Mesothelial cell of epicardium (in vitro differentiated cells): Measurements from ENCODE around the gene C19orf38. TPM values are rescaled to one million over a fixed set of nuclear protein-coding genes. Genes with fewer than 3 reads are reported as not detected.
A peak's percentile ranks its signal among the peaks of the same experiment; 100 is the strongest.

Experiments used
- DNase-seq, 2 experiments: peaks; one replicate each; pipeline ENCODE4 v3.0.0; 2021; ENCODE audit warnings: low spot score in 2 of 2; ENCODE audit not compliant: unreplicated experiment in 2 of 2
- H3K27ac Mint-ChIP-seq: 2 replicates; pipeline ENCODE4 v1.8.0; 2021; ENCODE audit warnings: mixed read lengths
- H3K27me3 Mint-ChIP-seq: 2 replicates; pipeline ENCODE4 v1.8.0; 2021; ENCODE audit warnings: low read depth, mixed read lengths
- H3K36me3 Mint-ChIP-seq: 2 replicates; pipeline ENCODE4 v1.8.0; 2021; ENCODE audit warnings: mixed read lengths
- H3K4me1 Mint-ChIP-seq: 2 replicates; pipeline ENCODE4 v1.8.0; 2021; ENCODE audit warnings: mixed read lengths
- H3K4me3 Mint-ChIP-seq: 2 replicates; pipeline ENCODE4 v1.8.0; 2021; ENCODE audit warnings: mild to moderate bottlenecking, moderate library complexity, mixed read lengths
- H3K9me3 Mint-ChIP-seq: 2 replicates; pipeline ENCODE4 v1.8.0; 2021; ENCODE audit warnings: mixed read lengths
- CTCF ChIP-seq: fragments of 200-600 bp; sonication (generic); IDR thresholded peaks from one replicate; pipeline ENCODE4 v1.5.0; 2021; ENCODE audit warnings: antibody characterized with exemption; ENCODE audit not compliant: unreplicated experiment
- total RNA-seq: library from RNA; stranded (reverse); gene quantifications from 3 replicates; pipeline ENCODE4 v1.2.1, GENCODE V29; 2021

The C19orf38 gene
- total RNA-seq, 1 donor from 2014 or later: 2.3 TPM

DNA sequence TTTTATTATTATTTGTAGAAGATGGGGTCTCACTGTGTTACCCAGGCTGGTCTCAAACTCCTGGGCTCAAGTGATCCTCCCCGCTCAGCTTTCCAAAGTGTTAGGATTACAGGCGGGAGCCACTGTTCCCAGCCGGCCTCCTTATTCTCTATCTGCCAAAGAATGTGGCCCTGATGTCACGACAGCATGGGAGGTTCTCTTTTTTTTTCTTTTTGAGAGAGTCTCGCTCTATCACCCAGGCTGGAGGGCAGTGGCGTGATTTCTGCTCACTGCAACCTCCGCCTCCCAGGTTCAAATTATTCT lies 46.6 kb downstream of the C19orf38 start:
- TF ChIP-seq CTCF: no peak
- no peaks in the 10 kb centered on the region for H3K9me3 Mint-ChIP-seq
- no peak overlapping the region for H3K4me3 Mint-ChIP-seq
- no peaks in the 10 kb centered on the region for H3K36me3 Mint-ChIP-seq
- H3K4me1 Mint-ChIP-seq: peaks cover 32% of the 10 kb centered on the region
- H3K27ac Mint-ChIP-seq: peak overlapping the region; percentile 89
- no peak for DNase-seq
- H3K27me3 Mint-ChIP-seq: no peaks in the 10 kb centered on the region

- H3K36me3 Mint-ChIP-seq: no peaks in the 10 kb centered on the region
- no peaks in the 10 kb centered on the region for H3K27me3 Mint-ChIP-seq
- TF ChIP-seq CTCF: no peak
- DNase-seq: no peak
- no peak overlapping the region for H3K27ac Mint-ChIP-seq
- no peak overlapping the region for H3K4me3 Mint-ChIP-seq
- no peaks in the 10 kb centered on the region for H3K9me3 Mint-ChIP-seq
- peaks cover 32% of the 10 kb centered on the region for H3K4me1 Mint-ChIP-seq
Observed at GRCh38 chr19:10895363-10895762, 47.1 kb downstream of the C19orf38 start.

DNA sequence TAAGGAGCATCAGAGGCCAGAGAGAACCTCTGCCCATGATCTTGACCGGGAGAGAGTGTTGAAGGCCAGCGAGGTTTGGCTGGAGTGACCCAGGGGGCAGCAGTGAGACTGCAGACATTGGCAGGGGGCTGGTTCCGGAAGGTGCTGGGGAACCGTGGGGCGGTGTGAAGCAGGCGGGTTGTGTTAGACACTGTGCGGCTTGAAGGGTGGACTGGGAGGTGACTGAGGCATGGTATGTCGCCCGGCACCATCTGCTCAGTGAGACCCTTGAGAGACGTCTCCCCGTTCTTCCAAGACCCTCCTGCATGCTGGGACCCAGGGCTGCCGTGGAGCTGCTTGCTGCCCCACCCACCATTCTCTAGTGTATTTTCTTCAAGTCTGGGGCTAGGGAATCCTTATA lies 47.7 kb downstream of the C19orf38 start:
- Mint-ChIP-seq H3K27me3 (no peaks in the 10 kb centered on the region), H3K4me1 (peaks cover 31% of the 10 kb centered on the region), H3K36me3 (no peaks in the 10 kb centered on the region), H3K4me3 (no peak overlapping the region), H3K9me3 (no peaks in the 10 kb centered on the region), H3K27ac (peak overlapping the region; percentile 67)
- DNase-seq: no peak
- TF ChIP-seq CTCF: no peak

GRCh38 chr19:10896851-10897526 lies 48.8 kb downstream of the C19orf38 start:
- TF ChIP-seq CTCF: no peak
- H3K27me3 Mint-ChIP-seq: no peaks in the 10 kb centered on the region
- no peak overlapping the region for H3K4me3 Mint-ChIP-seq
- peaks cover 21% of the 10 kb centered on the region for H3K4me1 Mint-ChIP-seq
- H3K27ac Mint-ChIP-seq: peak overlapping the region; percentile 67
- DNase-seq: no peak
- H3K36me3 Mint-ChIP-seq: no peaks in the 10 kb centered on the region
- H3K9me3 Mint-ChIP-seq: no peaks in the 10 kb centered on the region

GRCh38 chr19:10898633-10899032 lies 50.4 kb downstream of the C19orf38 start:
- peaks cover 15% of the 10 kb centered on the region for H3K4me1 Mint-ChIP-seq
- no peak for TF ChIP-seq CTCF
- H3K27me3 Mint-ChIP-seq: no peaks in the 10 kb centered on the region
- no peak overlapping the region for H3K27ac Mint-ChIP-seq
- DNase-seq: no peak
- H3K36me3 Mint-ChIP-seq: peaks cover 6% of the 10 kb centered on the region
- H3K9me3 Mint-ChIP-seq: peaks cover 7% of the 10 kb centered on the region
- H3K4me3 Mint-ChIP-seq: no peak overlapping the region

DNA sequence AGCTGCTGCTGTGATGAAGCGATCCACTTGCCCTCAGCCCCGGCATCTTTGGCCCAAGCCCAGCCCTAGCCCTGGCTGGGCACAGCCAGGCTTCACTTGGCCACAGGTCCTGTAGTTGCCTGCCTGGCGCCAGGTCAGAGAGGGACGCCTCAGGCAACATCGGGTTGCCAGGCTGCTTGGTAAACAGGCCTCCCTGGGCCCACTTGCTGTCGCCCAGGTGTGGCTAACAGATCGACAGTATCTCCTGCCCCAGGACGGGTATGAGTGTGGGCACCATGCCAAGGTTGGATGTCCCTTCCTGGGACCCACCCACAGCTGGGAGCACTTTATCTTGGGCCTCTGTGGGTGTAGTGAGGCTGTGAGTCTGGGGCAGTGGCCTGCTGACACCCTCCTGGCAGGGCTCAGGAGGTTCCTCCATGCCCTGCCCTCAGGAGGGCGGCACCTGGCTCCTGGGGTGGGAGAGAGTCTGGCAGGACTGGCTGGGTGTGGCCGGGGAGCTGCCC lies 51.0 kb downstream of the C19orf38 start:
- Mint-ChIP-seq H3K4me3 (no peak overlapping the region), H3K27ac (peak overlapping the region; percentile 30), H3K27me3 (no peaks in the 10 kb centered on the region), H3K4me1 (peaks cover 11% of the 10 kb centered on the region), H3K36me3 (peaks cover 10% of the 10 kb centered on the region), H3K9me3 (peaks cover 7% of the 10 kb centered on the region)
- TF ChIP-seq CTCF: no peak
- no peak for DNase-seq
